ENCODE data around the gene TWNK.

DNA sequence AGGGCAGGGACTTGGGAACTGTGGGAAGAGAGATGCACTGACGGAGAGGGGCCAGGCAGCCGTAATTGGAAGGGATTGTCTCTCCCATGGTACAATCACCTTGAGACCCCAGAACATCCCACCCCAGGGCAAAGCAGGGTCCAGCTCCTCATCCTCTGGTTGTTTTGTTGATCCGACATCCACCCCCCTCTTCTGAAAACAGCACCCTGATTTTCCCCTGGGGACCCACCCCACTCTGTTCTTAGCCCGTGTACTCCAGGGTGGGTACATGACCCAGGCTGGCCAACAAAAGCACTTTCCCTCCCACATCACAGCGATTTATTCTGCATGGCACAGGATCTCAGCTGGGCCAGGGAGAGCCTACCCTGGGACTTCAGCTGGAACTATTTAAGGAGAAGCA is 29.5 kb downstream of the TWNK start:
- no peak for TF ChIP-seq EP300 (IDR thresholded peaks at IDR 0.05)
- TF ChIP-seq POLR2A (IDR thresholded peaks at IDR 0.05): no peak
- TF ChIP-seq POLR2AphosphoS5 (IDR thresholded peaks at IDR 0.05): no peak

Data from suprapubic skin (tissue), 4 donors.